HPDE6-E6E7 (cell line): ENCODE results near the gene TTC34.
"Not testable (repeated sequence)": the region's sequence is repeated elsewhere in the genome, so short reads cannot be mapped to it uniquely, and the experiment has no call there.

Experiments
- DNase-seq: peaks from one replicate; pipeline ENCODE4 v3.0.0; 2011; ENCODE audit warnings: missing footprints; ENCODE audit errors: extremely low spot score

The TTC34 gene

GRCh38 chr1:2777424-2778219 is 23.9 kb downstream of the TTC34 start:
- DNase-seq, result no peak

DNA sequence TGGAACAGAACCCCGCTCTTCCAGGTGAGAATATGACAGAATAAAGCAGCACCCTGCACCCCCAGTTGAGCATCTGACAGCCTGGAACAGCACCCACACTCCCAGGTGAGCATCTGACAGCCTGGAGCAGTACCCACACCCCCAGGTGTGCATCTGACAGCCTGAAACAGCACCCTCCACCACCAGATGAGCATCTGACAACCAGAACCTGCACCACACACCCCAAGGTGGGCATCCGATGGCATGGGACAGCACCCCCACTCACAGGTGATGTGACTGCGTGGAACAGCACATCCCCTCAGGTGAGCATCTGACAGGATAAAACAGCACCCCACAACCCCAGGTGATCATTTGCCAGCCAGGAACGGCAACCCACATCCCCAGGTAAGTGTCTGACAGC is 26.2 kb downstream of the TTC34 start:
- not testable (repeated sequence) for DNase-seq

GRCh38 chr1:2768052-2768451 is 33.4 kb downstream of the TTC34 start:
- DNase-seq, result not testable (repeated sequence)

DNA sequence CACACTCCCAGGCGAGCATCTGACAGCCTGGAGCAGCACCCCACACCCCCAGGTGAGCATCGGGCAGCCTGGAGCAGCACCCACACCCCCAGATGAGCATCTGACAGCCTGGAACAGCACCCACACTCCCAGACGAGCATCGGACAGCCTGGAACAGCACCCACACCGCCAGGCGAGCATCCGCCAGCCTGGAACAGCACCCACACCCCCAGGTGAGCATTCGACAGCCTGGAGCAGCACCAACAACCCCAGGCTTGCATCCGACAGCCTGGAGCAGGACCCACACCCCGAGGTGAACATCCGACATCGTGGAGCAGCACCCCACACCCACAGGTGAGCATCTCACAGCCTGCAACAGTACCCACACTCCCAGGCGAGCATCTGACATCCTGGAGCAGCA is 42.1 kb downstream of the TTC34 start:
- DNase-seq, result not testable (repeated sequence)

- not testable (repeated sequence) for DNase-seq
These were observed 44.0 kb downstream of the TTC34 start for GRCh38 chr1:2757519-2757918.

GRCh38 chr1:2755426-2755825 is 46.1 kb downstream of the TTC34 start:
- not testable (repeated sequence) for DNase-seq

GRCh38 chr1:2754597-2754996 is 46.9 kb downstream of the TTC34 start:
- not testable (repeated sequence) for DNase-seq

DNA sequence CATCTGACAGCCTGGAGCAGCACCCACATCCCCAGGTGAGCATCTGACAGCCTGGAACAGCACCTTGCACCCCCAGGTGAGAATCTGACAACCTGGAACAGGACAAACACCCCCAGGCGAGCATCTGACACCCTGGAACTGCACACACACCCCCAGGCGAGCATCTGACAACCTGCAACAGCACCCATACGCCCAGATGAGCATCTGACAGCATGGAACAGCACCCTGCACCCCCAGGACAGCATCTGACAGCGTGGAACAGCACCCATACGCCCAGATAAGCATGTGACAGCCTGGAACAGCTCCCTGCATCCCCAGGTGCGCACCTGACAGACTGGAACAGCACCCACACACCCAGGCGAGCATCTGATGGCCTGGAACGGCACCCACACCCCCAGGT is 49.0 kb downstream of the TTC34 start:
- not testable (repeated sequence) for DNase-seq

DNA sequence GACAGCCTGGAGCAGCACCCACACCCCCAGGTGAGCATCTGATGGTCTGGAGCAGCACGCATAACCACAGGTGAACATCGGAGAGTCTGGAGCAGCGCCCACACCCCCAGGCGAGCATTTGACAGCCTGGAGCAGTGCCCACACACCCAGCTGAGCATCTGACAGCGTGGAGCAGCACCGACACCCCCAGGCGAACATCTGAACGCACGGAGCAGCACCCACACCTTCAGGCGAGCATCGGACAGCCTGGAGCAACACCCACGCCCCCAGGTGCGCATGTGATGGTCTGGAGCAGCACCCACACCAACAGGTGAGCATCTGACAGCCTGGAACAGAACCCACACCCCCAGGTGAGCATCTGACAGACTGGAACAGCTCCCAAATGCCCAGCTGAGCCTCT is 49.6 kb downstream of the TTC34 start:
- DNase-seq, result not testable (repeated sequence)

DNA sequence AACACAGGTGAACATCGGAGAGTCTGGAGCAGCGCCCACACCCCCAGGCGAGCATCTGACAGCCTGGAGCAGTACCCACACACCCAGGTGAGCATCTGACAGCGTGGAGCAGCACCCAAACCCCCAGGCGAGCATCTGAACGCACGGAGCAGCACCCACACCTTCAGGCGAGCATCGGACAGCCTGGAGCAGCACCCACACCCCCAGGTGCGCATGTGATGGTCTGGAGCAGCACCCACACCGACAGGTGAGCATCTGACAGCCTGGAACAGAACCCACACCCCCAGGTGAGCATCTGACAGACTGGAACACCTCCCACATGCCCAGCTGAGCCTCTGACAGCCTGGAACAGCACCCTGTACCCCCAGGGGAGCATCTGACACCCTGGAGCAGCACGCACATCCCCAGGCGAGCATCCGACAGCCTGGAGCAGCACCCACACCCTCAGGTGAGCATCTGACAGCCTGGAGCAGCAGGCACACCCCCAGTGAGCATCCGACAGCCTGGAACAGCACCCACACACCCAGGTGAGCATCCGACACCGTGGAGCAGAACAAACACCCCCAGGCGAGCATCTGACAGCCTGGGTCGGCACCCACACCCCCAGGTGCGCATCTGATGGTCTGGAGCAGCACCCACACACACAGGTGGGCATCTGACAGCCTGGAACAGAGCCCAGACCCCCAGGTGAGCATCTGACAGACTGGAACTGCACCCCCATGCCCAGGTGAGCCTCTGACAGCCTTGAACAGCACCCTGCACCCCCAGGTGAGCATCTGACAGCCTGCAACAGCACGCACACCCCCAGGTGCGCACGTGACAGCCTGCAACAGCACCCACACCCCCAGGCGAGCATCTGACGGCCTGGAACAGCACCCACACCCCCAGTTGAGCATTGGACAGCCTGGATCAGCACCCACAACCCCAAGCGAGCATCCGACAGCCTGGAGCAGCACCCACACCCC is 50.4 kb downstream of the TTC34 start:
- DNase-seq, result not testable (repeated sequence)

DNA sequence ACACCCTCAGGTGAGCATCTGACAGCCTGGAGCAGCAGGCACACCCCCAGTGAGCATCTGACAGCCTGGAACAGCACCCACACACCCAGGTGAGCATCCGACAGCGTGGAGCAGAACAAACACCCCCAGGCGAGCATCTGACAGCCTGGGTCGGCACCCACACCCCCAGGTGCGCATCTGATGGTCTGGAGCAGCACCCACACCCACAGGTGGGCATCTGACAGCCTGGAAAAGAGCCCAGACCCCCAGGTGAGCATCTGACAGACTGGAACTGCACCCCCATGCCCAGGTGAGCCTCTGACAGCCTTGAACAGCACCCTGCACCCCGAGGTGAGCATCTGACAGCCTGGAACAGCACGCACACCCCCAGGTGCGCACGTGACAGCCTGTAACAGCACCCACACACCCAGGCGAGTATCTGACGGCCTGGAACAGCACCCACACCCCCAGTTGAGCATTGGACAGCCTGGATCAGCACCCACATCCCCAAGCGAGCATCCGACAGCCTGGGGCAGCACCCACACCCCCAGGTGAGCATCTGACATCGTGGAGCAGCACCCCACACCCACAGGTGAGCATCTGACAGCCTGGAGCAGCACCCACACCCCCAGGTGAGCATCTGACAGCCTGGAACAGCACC is 51.3 kb downstream of the TTC34 start:
- not testable (repeated sequence) for DNase-seq

GRCh38 chr1:2748626-2749025 is 52.9 kb downstream of the TTC34 start:
- not testable (repeated sequence) for DNase-seq

DNA sequence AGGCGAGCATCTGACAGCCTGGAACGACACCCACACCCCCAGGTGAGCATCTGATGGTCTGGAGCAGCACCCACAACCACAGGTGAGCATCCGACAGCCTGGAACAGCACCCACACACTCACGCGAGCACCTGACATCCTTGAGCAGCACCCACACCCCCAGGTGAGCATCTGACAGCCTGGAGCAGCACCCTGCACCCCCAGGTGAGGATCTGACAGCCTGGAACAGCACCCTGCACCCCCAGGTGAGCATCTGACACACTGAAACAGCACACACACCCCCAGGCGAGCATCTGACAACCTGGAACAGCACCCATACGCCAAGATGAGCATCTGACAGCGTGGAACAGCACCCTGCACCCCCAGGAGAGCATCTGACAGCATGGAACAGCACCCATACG is 106.7 kb downstream of the TTC34 start:
- DNase-seq, result not testable (repeated sequence)

- DNase-seq, result not testable (repeated sequence)
These were observed 111.3 kb downstream of the TTC34 start for GRCh38 chr1:2690180-2690579.

GRCh38 chr1:2688336-2688665 is 113.2 kb downstream of the TTC34 start:
- not testable (repeated sequence) for DNase-seq

DNA sequence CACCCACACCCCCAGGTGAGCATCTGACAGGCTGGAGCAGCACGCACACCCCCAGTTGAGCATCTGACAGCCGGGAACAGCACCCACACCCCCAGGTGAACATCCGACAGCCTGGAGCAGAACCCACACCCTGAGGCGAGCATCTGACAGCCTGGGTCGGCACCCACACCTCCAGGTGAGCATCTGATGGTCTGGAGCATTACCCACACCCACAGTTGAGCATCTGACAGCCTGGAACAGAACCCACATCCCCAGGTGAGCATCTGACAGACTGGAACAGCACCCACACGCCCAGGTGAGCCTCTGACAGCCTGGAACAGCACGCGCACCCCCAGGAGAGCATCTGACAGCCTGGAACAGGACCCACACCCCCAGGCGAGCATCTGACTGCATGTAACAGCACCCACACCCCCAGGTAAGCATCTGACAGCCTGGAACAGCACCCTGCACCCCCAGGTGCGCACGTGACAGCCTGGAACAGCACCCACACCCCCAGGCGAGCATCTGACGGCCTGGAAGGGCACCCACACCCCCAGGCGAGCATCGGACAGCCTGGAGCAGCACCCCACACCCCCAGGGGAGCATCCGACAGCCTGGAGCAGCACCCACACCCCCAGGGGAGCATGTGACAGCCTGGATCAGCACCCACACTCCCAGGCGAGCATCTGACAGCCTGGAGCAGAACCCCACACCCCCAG is 113.7 kb downstream of the TTC34 start:
- DNase-seq, result not testable (repeated sequence)

GRCh38 chr1:2687174-2687591 is 114.3 kb downstream of the TTC34 start:
- not testable (repeated sequence) for DNase-seq

DNA sequence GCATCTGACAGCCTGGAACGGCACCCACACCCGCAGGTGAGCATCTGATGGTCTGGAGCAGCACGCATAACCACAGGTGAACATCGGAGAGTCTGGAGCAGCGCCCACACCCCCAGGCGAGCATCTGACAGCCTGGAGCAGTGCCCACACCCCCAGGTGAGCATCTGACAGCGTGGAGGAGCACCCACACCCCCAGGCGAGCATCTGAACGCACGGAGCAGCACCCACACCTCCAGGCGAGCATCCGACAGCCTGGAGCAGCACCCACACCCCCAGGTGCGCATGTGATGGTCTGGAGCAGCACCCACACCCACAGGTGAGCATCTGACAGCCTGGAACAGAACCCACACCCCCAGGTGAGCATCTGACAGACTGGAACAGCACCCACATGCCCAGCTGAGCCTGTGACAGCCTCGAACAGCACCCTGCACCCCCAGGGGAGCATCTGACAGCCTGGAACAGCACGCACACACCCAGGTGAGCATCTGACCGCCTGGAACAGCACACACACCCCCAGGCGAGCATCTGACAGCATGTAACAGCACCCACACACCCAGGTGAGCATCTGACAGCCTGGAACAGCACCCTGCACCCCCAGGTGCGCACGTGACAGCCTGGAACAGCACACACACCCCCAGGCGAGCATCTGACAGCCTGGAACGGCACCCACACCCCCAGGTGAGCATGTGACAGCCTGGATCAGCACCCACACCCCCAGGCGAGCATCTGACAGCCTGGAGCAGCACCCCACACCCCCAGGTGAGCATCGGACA is 115.2 kb downstream of the TTC34 start:
- DNase-seq, result not testable (repeated sequence)

GRCh38 chr1:2685671-2686070 is 115.8 kb downstream of the TTC34 start:
- DNase-seq, result not testable (repeated sequence)

DNA sequence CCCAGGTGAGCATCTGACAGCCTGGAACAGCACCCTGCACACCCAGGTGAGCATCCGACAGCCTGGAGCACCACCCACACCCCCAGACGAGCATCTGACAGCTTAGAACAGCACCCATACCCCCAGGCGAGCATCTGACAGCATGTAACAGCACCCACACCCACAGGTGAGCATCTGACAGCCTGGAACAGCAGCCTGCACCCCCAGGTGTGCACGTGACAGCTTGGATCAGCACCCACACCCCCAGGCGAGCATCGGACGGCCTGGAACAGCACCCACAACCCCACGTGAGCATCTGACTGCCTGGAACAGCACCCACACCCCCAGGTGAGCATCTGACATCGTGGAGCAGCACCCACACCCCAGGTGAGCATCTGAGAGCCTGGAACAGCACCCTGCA is 116.6 kb downstream of the TTC34 start:
- not testable (repeated sequence) for DNase-seq

- DNase-seq, result not testable (repeated sequence)
These were observed 117.5 kb downstream of the TTC34 start for GRCh38 chr1:2684000-2684399.
